ENCODE results near the gene NR3C1.

Gene NR3C1

DNA sequence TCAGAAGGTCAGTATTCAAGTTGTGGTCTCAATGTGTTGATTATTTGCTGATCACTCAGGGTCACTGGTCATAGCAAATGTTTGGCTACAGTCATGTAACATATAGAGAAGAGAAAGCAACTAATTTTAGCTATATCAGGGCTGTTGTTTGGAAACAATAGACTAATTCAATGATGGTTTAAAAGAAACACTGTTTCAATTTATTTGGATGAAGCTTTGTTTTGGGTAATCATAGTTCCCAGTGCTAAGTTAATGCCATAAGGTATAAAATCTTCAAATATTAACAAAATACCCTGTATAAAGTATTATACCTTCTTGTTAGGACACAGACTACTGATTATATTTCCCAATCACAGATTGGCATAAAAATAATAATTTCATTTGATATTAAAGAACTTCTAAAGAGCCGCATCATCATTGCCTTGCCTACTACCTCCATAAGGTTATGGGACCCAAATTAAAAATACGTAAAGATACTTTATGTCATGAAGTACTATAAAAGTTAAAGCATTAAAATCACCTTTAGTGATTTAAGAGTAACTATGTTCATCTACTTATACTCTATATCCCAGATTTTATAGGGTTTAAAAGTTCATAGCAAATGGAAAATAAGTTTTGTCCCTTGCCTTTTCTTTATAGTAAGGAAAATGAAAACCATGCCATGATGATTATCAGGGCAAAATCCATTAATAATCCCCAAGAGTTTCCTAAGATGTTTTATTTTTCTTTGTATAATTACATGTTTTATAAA, 6.0 kb downstream of the NR3C1 start:
- DNase-seq = no peak

DNA sequence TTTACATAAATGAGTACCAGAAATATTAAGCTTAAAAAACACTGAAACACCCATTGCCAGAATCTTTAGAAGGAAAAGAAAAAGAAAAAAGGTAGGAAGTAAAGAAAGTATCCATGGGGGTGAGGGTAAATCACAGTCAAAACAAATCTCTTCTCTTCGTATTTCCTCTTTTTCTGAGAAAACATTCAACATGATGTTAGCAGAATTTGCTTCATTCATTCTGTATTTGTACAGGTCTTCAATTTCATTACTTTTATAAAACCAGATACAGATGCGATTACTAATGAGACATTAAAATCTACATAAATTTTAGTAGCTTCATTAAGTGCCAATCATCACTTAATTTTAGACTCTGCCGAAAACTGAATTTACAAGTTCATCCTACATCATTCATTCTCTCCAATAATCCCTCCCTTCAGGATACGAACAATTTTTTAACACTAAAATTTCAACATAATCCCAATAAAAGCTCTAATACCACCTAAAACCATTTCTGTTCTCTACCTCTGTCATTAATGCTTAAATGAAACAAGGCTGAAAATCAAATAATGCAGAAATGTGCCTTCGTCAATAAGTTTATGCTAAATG, 7.0 kb downstream of the NR3C1 start:
- DNase-seq = no peak

- no peak for DNase-seq
Observed at GRCh38 chr5:143395638-143396352, 7.7 kb downstream of the NR3C1 start.

DNA sequence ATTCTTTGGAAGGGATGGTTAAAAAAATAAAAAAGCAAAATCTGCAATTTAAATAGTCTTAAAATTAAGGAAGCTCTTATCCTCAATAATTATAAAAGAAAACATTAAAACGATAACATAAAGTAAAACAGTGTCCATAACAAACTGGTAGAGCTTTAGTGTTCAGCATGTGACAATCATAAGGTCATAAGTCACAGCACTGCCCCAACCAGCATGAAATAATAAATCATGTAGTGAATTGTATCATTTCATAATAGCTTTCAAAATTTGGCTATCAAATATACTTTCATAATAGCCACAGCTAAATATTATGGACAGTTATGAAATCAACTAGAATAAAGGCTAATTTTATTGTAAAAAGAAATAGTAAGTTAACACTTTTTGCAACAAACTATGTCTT, 10.0 kb downstream of the NR3C1 start:
- DNase-seq = no peak

DNA sequence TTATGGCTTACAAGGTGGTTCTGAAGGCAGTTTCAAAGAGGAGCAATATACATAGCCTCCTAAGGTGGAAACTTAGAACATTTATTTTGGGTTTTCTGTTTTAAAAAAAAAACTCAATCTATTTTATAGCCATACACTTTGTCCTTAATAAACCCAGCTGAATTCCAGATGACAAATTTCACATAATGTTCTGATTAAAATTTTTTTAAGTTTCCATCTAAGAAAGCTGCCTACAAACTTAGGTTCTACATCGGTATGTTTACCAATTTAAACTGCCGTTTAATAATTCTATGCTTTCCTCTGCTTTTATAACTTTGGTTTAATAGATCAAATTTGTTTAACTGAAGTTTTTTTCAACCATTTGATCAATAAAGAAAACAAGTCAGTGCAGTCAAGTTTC, 12.5 kb downstream of the NR3C1 start:
- no peak for DNase-seq

- DNase-seq = no peak
Observed at GRCh38 chr5:143390258-143390657, 13.2 kb downstream of the NR3C1 start.

DNA sequence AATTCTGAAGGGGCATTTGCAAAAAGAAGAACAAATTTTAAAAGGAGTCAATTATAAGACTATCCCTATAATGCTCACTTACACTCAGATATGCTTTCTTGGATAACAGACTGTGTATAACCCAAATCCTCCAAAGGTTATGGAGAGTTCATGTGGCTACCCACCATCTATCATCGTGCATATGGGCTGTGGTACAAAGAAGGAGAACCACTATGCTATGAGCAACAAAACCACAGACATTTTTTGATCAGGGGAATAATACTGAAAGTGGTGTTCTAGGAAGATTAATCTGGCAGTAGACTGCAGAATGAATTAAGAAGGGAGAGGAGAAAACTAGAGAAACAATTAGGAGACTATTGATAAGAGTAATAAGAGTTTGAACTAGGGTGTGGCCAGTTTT, 16.8 kb downstream of the NR3C1 start:
- no peak for DNase-seq

- DNase-seq = no peak
Observed at GRCh38 chr5:143384865-143385657, 18.4 kb downstream of the NR3C1 start.

- no peak for DNase-seq
Observed at GRCh38 chr5:143383988-143384387, 19.5 kb downstream of the NR3C1 start.

DNA sequence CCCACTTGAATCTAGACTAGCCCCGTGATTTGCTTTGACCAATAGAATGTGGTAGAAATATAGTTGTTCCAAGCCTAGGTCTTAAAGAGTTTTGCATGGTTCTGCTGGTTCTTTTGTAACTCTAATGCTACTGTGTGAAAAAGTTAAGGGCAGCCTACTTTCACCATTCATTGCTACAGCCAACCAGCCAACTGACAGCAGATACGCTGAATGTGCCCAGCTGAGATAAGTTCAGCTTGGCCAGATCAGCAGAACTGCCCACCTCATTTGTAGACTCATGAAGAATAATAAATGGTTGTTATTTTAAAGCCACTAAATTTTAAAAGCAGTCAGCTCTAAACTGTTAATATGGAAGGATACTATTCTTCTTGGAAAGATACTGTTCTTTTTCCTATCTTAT, 23.9 kb downstream of the NR3C1 start:
- no peak for DNase-seq

DNA sequence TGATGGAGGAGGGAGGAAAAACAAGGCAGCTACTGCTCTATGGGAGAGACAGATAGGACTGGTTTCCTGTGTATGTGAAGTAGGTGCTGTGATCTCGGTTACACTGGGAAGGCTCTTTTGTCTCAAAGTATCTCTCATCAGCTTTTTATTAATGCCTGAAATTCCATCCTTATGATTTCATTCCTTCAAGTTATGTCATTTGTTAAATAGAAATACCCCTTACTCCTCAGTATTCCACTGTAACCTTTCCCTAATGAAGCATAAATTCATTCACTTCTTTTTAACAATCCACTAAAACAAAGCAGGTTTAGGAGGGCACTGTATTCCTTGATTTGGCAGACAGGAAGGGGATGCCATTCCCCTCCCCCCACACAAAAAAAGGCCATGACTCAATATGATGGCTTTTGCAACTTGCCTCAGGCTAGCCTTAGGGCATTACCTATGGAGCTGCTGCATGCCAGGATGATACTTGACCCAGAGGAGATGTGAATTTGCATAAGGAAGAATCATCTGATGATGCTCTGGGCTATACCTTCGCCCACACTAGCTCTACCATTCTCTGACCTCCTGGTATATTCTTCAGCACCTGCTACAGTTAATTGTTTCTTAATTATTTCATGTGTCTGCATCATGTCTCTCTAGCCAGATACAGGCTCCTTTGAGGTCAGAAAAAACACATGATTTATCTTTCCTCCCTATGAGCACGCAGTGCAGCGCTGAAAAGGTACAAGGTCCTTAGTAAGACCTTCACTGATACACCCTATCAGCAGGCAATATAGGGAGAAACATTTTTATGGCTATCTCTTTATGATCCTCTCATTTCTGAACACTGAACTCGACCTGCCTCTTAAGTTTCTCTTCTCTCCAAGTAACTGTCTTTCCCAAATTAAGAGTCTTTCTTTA, 26.3 kb downstream of the NR3C1 start:
- no peak for DNase-seq

- DNase-seq = no peak
Observed at GRCh38 chr5:143376195-143376779, 27.2 kb downstream of the NR3C1 start.

- DNase-seq = no peak
Observed at GRCh38 chr5:143374496-143375217, 28.8 kb downstream of the NR3C1 start.

DNA sequence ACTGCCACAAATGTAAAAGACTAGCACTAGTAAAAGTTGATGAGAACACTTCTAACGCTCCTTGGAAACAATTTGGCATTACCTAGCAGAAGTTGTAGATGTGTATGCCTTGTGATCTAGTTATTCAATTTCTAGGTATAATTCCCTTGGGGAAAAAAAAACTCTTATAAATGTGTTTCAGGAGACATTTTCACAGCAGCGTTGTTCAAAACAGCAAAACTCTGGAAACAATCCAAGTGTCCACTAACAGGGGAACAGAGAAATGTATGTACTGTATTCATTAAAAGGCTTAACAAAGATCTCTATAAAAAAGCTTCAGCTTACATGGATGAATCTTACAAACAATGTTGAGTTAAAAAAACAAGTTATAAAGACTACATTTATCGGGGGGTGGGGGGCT, 30.4 kb downstream of the NR3C1 start:
- no peak for DNase-seq

GRCh38 chr5:143372187-143372829, 31.2 kb downstream of the NR3C1 start:
- no peak for DNase-seq

GRCh38 chr5:143370440-143370839, 33.0 kb downstream of the NR3C1 start:
- no peak for DNase-seq

DNA sequence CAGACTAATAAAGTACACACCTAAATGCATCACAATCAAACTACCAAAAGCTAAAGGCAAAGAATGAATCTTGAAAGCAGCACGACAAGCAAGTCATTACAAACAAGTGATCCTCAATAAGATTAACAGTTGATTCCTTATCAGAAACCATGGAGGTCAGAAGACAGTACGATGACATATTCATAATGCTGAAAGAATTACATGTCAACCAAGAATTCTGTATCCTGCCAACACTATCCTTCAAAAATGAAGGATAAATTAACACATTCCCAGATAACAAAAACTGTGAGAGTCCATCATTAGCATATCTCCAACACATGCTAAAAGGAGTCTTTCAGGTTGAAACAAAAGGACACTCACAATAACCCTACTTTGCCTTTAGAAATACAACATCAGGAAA, 39.4 kb downstream of the NR3C1 start:
- no peak for DNase-seq

DNA sequence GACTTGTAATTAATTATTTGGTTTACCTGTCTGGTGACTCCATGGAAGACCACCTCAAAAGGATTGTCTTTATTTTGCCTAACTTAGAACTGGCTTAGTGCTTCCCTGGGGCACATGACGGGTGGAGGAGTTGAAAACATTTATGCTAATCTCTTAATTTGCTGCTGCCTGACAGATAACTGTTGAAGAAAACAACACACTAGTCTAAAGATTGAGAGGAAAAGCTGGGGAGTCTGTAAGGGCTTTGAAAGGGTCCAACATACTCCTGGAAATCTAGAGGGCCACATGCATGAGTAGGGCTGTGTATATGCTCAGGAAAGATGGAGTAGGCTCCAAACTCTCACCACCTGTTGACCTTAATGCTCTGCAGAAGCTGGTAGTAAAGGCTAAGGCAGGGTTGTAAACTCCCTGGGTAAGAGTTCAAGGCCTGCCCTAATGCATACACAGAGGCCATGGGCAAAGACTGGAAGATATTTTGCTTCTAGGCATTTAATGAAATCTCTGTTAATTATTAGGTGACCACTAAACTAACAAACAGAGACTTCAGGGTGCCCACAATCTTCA, 40.7 kb downstream of the NR3C1 start:
- no peak for DNase-seq

- DNase-seq = no peak
Observed at GRCh38 chr5:143361438-143361837, 42.0 kb downstream of the NR3C1 start.

DNA sequence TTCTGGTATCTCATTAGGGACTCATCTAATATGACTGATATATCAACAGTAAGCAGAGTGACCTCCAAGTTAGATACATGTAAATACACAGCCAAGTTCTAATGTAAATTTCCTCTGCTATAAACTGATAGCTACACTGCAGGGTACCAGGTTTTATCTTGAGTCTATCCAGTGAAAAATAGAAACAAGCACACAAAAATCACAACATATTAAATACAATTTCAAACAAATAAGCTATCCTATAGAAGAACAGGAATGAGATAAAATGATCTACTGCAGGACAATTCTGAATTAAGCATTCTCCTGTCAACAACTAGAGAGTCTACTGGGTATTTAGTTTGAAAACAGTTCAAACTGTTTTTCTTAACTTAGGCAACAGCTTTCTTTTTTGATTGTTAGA, 42.7 kb downstream of the NR3C1 start:
- DNase-seq = no peak
